NCI-H82 treated with DMSO at 0.1 percent for 48 hours (cell line): ENCODE measurements around the gene CCL28.

Source experiments
- DNase-seq: peaks from one replicate; lab custom pipeline; 2025; ENCODE audit not compliant: unreplicated experiment; lab: John Stamatoyannopoulos, UW

CCL28 gene

DNA sequence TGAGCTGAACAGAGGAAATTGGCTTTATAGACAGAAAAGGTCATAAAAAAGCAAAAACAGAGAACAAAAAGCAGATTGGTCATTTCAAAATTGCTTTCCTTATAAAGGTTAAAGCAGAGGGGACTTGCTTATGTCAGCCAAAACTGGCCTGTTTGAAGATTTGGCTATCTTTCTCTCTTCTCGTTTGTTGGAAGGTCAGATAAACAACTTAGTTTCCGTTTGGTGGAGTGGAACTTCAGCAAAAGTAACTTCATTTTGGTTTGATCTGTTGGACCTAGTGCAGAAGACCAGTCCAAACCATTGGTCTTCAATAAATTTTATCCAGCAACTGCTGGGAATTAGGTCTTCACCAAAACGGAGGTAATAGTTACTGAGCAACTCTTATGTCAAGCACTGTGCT lies 53.9 kb downstream of the CCL28 start:
- DNase-seq: no peak

DNA sequence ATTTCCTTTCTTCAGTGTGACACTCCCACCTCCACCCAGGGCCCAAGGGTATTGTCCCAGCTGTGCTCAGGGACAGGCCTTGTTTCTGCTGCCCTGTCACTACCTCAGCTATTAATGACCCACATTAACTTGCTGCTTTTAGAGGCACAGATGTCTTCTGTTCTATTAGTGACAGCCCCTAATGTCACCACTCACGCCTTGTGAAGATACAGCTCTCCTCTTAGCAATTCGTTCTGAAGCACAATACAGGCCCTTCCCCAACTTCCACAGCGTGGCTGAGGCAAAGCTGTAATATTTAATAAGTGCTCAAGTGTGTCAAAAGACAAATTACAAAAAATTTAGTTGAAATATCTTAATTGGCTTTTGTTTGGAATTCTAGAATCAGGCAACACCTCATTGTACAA lies 54.3 kb downstream of the CCL28 start:
- DNase-seq: no peak

DNA sequence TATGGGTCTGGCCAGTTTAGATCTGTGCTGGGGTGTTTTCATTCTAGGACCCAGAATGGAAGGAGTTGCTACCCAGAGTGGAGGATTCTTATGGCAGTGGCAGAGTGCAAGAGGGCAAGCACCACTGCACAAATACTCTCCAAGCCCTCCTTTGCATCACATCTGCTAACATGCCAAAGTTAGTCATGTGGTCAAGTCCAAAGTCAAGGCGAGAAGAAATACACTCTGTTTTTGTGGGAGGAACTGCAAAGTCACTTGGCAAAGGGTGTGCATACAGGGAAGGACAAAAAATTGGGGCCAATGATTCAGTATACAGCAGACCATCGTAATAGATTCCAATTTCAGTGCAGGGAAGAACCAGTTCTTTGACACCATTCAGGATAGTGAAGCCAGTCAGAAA lies 55.1 kb downstream of the CCL28 start:
- no peak for DNase-seq

DNA sequence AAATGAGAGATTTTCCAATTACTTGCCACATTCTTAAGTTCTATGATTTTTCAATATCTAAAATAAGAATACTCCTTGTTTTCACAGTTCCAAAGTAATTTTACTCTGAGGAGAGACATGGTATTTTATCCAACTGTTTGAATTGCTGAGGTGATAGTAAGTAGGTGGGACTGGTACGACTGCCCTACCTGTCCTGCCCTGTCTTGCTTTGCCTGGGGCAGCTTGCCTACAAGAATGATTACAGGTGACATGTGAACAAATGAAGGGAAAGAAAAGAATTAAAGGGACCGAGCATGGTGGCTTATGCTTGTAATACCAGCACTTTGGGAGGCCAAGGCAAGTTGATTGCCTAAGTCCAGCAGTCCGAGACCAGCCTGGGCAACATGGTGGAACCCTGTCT lies 57.4 kb downstream of the CCL28 start:
- no peak for DNase-seq

DNA sequence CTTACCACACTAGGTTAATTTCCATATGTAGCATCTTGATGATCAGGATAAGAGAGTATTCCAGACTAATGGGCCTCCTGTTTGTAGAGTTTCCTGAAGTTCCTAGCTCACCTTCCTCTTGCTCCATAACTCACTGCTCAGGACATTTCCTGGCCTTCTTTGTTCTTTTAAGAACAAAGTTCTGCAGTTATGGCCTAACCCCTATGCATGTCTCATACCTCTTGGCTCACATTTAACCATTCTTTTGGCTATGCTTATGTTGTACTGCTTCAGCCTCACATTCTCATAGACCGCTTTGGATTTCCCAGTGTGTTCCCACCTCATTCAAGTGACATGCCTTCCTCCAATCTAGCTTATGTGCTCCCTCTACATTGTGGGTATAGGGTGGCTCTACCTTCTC lies 58.5 kb downstream of the CCL28 start:
- no peak for DNase-seq

DNA sequence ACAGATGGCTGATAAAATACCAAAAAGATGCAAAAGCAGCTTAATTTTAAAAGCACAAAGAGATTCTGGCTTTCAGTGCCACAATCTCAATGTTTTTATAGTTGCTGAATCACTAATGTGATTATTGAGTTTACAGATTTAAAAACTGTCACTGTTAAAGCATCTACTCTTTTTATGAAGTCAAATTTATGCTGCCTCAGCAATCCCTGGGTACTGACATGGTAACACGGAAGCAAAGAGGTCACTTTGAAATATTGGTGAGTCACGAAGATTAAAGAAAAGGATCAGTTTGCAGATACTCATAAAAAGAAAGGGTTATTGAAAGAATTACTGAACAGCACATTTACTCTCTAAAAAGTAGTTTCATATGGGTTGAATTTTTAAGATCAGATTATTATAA lies 59.3 kb downstream of the CCL28 start:
- no peak for DNase-seq

DNA sequence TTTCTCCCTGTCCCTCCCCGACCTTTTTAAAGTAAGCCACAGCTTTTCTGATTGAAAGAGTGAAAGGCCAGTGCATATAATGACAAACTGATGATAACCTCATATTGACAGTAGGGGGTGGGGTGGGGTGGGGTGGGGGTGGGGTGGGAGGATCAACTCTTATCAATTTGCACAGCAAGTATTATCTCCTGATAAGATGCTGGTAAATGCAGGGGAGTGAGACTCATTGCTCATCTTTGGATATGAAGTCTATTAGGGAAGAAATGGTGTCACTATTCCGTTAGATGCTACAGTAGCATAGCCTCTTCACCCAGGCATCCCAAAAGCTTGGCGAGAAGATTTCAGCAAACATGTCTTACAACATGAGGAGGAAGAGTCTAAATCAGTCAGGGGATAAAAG lies 60.1 kb downstream of the CCL28 start:
- DNase-seq: no peak

DNA sequence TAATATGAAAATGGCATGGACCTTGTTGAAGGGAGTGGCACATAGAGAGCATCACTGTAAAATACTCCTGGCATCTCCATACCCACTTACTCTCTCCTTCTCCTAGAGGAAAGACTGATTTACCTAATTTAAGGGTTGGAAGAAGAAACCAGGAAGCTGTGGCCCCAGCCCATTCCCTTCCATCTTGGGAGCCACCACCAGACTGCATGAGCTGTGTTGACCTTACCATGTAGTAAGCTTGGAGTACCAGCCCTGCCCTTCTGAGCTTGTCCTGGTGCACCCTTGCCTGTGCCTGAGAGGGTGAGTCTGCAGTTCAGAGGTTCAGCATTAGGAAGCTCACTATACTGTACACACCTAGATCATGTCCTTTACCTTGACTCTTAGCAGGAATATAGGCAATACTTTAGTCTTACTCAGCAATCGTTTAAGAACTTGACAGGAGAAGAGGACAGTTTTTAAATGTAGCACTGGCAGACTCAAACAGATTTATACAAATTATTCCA lies 63.3 kb downstream of the CCL28 start:
- no peak for DNase-seq

DNA sequence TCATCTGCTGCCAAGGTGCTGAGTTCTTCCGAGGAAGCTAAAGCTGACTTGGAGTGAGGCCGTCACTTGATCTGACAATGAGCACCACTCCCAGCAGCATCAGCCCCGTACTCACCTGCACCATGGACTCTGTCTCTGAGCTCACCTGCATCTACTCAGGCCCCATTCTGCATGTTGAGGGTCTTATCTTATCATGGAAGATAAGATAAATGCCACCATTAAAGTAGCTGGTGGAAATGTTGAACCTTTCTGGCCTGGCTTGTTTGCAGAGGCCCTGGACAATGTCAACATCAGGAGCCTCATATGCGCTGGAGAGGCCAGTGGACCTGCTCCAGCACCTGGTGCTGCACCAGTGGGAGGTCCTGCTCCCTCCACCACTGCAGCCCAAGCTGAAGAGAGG lies 64.0 kb downstream of the CCL28 start:
- no peak for DNase-seq

DNA sequence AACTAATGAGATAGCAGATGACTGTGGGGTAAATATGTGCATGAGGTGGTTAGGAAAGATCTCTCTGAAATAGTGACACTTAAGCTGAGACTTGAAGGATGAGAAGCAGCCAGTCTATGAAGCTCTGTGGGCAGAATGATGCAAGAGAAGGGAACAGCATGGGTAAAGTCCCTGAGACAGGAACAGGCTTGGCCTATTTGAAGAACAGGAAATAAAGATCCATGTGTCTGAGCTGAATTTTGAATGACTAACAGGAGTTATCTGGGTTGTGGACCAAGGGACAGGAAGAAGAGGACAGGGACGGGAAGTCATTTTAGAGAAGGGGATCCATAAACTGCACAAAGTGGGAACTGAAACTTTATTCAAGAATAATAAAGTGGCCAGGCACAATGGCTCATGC lies 73.3 kb downstream of the CCL28 start:
- no peak for DNase-seq

DNA sequence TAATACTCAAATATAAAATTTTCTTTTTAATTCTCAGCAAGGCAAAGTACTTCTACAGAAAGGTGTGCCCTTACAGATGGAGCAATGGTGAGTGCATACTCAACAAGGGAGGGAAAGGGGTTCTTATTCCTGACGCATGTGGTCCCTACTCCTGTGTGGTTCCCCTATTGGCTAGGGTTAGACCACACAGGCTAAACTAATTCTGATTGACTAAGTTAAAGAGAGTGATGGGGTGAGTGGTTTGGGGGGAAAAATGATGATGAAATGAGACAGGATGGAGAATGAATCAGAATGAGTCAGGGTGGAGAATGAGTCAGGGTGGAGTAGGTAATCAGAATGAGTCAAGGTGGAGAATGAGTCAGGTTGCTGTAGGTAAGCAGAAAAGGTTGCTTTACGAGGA lies 76.0 kb downstream of the CCL28 start:
- no peak for DNase-seq

DNA sequence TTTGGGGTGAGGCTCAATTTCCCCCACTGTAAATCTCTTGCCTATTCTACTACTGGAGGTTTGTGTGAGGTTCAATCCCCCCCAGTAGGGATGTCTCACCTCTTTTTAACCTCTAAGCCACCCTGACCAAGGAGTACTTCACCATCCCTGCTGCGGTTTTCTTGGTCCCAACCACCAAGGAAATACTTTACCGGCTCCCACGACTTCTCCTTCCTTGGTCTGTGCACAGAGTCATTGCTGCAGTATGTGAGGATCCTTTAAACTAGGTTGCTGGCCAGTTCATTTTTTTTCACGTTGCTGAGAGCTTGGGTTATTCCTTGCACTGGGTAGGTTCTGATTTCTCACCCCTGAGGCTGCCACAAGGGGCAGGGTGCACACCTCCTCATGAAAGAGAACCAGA lies 76.5 kb downstream of the CCL28 start:
- DNase-seq: no peak

DNA sequence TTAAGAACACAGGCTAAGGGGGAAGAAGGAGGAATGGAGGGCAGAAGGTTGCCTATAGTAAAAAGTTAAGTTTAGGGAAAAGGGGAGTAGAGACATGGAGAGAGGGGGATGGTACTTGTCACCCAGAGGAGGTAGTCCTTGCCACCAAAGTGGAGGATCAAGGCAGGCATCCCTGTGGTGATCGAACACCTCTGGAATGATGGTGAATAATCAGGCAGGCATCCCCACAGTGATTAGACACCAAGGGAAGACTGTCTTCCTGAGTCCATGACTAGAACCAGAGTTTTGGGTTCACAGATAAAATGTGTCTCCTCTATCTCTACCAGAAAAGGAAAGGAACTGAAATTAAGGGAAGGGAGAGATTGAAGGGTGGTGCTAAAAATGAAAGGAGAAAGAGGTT lies 79.8 kb downstream of the CCL28 start:
- DNase-seq: no peak
